GM18873 (cell line): ENCODE results near the gene FABP2.

ENCODE experiments used
- ATAC-seq: cut with Tn5 transposase; IDR thresholded peaks from one replicate; pipeline ENCODE4 v1.9.1; 2021; ENCODE audit warnings: mild to moderate bottlenecking, moderate library complexity, moderate number of reproducible peaks; ENCODE audit not compliant: unreplicated experiment, low FRiP score

Gene FABP2

DNA sequence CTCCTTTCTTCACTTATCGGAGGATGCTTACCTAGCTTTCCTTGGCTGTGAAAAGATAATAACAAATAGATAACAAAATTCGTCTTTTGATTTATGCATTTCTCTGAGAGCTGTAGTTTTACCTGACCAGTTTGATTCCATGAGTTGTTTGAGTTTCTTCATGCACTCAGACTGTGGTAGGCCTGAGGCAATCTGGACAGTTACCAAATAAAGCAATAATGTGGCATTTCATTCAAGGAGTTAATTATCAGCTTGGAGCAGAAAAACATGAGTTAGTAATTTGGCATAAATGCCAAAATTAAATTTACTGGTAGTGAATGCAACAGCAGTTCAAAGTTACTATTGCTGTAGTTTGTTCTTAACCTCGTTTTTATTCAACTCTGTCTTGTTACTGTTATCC lies 53.5 kb downstream of the FABP2 start:
- ATAC-seq: no peak
